ENCODE data around the gene ANKS1B. TPM values are rescaled to one million over a fixed set of nuclear protein-coding genes. Genes with fewer than 3 reads are reported as not detected.
A peak's percentile ranks its signal among the peaks of the same experiment; 100 is the strongest.
"Not testable (repeated sequence)": the region's sequence is repeated elsewhere in the genome, so short reads cannot be mapped to it uniquely, and the experiment has no call there.

Gene ANKS1B
- total RNA-seq, 1 experiment from 2014 or later, result 0.61 TPM

GRCh38 chr12:98970210-98970609 lies 1014.5 kb downstream of the ANKS1B start:
- Mint-ChIP-seq H3K27ac (ENCODE audit: unreplicated experiment) (no peak overlapping the region), H3K9me3 (ENCODE audit: unreplicated experiment) (no peaks in the 10 kb centered on the region), H3K27me3 (ENCODE audit: insufficient read depth, unreplicated experiment) (peaks cover 5% of the 10 kb centered on the region), H3K36me3 (ENCODE audit: insufficient read depth, unreplicated experiment) (no peaks in the 10 kb centered on the region), H3K4me1 (ENCODE audit: low read depth, unreplicated experiment) (no peaks in the 10 kb centered on the region), H3K4me3 (ENCODE audit: unreplicated experiment) (no peak overlapping the region)
- BruUV-seq (replicated peaks), result no TSS peak
- H3K4me3 ChIP-seq (ENCODE audit: low read depth, low read length), result no peak overlapping the region
- H3K36me3 ChIP-seq (ENCODE audit: control insufficient read depth, insufficient read depth, low read length), result no peaks in the 10 kb centered on the region
- TF ChIP-seq CTCF (IDR thresholded peaks at IDR 0.05; ENCODE audit: insufficient read depth in 1 of 2, low read depth in 1 of 2, low read length in 1 of 2, severe bottlenecking in 1 of 2, unreplicated experiment in 1 of 2), result no peak
- no peaks in the 10 kb centered on the region for H3K27me3 ChIP-seq (replicated peaks; ENCODE audit: control insufficient read depth, insufficient read depth, low read length)
- H3K9me3 ChIP-seq, result no peaks in the 10 kb centered on the region
- intact Hi-C loops (cut with micrococcal nuclease; ENCODE audit: unreplicated experiment), result no loop called here
- CTCF ChIA-PET, result interaction anchor here (0.5 kb wide), 1 partner anchor 580 kb away, joined by 5 read pairs; no protein-coding TSS in a partner anchor
- H3K4me1 ChIP-seq, result no peaks in the 10 kb centered on the region
- POLR2A ChIA-PET, result no interaction called here
- DNase-seq, result no peak

- TF ChIP-seq CTCF (IDR thresholded peaks at IDR 0.05; ENCODE audit: insufficient read depth in 1 of 2, low read depth in 1 of 2, low read length in 1 of 2, severe bottlenecking in 1 of 2, unreplicated experiment in 1 of 2), result no peak
- no peak overlapping the region for H3K4me3 Mint-ChIP-seq (ENCODE audit: unreplicated experiment)
- no peak overlapping the region for H3K27ac Mint-ChIP-seq (ENCODE audit: unreplicated experiment)
- Histone ChIP-seq H3K36me3 (ENCODE audit: control insufficient read depth, insufficient read depth, low read length) (no peaks in the 10 kb centered on the region), H3K4me3 (ENCODE audit: low read depth, low read length) (no peak overlapping the region), H3K4me1 (no peaks in the 10 kb centered on the region), H3K27me3 (replicated peaks; ENCODE audit: control insufficient read depth, insufficient read depth, low read length) (no peaks in the 10 kb centered on the region), H3K9me3 (no peaks in the 10 kb centered on the region)
- intact Hi-C loops (cut with micrococcal nuclease; ENCODE audit: unreplicated experiment), result no loop called here
- ChIA-PET POLR2A (no interaction called here), CTCF (no interaction called here)
- H3K9me3 Mint-ChIP-seq (ENCODE audit: unreplicated experiment), result no peaks in the 10 kb centered on the region
- H3K36me3 Mint-ChIP-seq (ENCODE audit: insufficient read depth, unreplicated experiment), result no peaks in the 10 kb centered on the region
- peaks cover 7% of the 10 kb centered on the region for H3K27me3 Mint-ChIP-seq (ENCODE audit: insufficient read depth, unreplicated experiment)
- H3K4me1 Mint-ChIP-seq (ENCODE audit: low read depth, unreplicated experiment), result no peaks in the 10 kb centered on the region
- no peak for DNase-seq
- no TSS peak for BruUV-seq (replicated peaks)
Observed at GRCh38 chr12:98968896-98969295, 1015.8 kb downstream of the ANKS1B start.

- H3K4me1 ChIP-seq; H3K36me3 ChIP-seq (ENCODE audit: control insufficient read depth, insufficient read depth, low read length); H3K4me1 Mint-ChIP-seq (ENCODE audit: low read depth, unreplicated experiment); H3K27me3 ChIP-seq (replicated peaks; ENCODE audit: control insufficient read depth, insufficient read depth, low read length); BruUV-seq (replicated peaks); intact Hi-C loops (cut with micrococcal nuclease; ENCODE audit: unreplicated experiment); H3K36me3 Mint-ChIP-seq (ENCODE audit: insufficient read depth, unreplicated experiment); H3K27ac Mint-ChIP-seq (ENCODE audit: unreplicated experiment); H3K9me3 Mint-ChIP-seq (ENCODE audit: unreplicated experiment); POLR2A ChIA-PET; DNase-seq; H3K4me3 ChIP-seq (ENCODE audit: low read depth, low read length); H3K4me3 Mint-ChIP-seq (ENCODE audit: unreplicated experiment); H3K9me3 ChIP-seq: not testable (repeated sequence)
- CTCF ChIA-PET, result interaction anchor here (2.4 to 2.9 kb wide), 2 partner anchors 42 kb away, joined by 7 to 16 read pairs; no protein-coding TSS in a partner anchor
- peaks cover 22% of the 10 kb centered on the region for H3K27me3 Mint-ChIP-seq (ENCODE audit: insufficient read depth, unreplicated experiment)
Observed at GRCh38 chr12:98957135-98957534, 1027.6 kb downstream of the ANKS1B start.

- TF ChIP-seq CTCF (IDR thresholded peaks at IDR 0.05; ENCODE audit: insufficient read depth in 1 of 2, low read depth in 1 of 2, low read length in 1 of 2, severe bottlenecking in 1 of 2, unreplicated experiment in 1 of 2), result peak; percentile 56 to 61
- Mint-ChIP-seq H3K4me1 (ENCODE audit: low read depth, unreplicated experiment) (no peaks in the 10 kb centered on the region), H3K27ac (ENCODE audit: unreplicated experiment) (no peak overlapping the region), H3K27me3 (ENCODE audit: insufficient read depth, unreplicated experiment) (peaks cover 15% of the 10 kb centered on the region), H3K36me3 (ENCODE audit: insufficient read depth, unreplicated experiment) (no peaks in the 10 kb centered on the region), H3K9me3 (ENCODE audit: unreplicated experiment) (no peaks in the 10 kb centered on the region), H3K4me3 (ENCODE audit: unreplicated experiment) (no peak overlapping the region)
- H3K27me3 ChIP-seq (replicated peaks; ENCODE audit: control insufficient read depth, insufficient read depth, low read length), result no peaks in the 10 kb centered on the region
- intact Hi-C loops (cut with micrococcal nuclease; ENCODE audit: unreplicated experiment), result loop anchor here (1.0 kb wide), 1 partner anchor 43 kb away; no protein-coding TSS in a partner anchor
- no TSS peak for BruUV-seq (replicated peaks)
- no peak overlapping the region for H3K4me3 ChIP-seq (ENCODE audit: low read depth, low read length)
- peak in 1 of 2 experiments; percentile 61 for DNase-seq
- ChIA-PET CTCF (interaction anchor here (1.0 to 2.9 kb wide), 2 partner anchors 44 to 323 kb away, joined by 4 to 16 read pairs; no protein-coding TSS in a partner anchor), POLR2A (no interaction called here)
- no peaks in the 10 kb centered on the region for H3K4me1 ChIP-seq
- no peaks in the 10 kb centered on the region for H3K9me3 ChIP-seq
- H3K36me3 ChIP-seq (ENCODE audit: control insufficient read depth, insufficient read depth, low read length), result no peaks in the 10 kb centered on the region
Observed at GRCh38 chr12:98955284-98955683, 1029.5 kb downstream of the ANKS1B start.

Measured in Caco-2 (cell line).